HL-60/S4 treated with retinoic acid at 250 ng/mL for 4 days and 3 days (cell line): Measurements from ENCODE around the gene GPRC6A.
"Not testable (repeated sequence)": the region's sequence is repeated elsewhere in the genome, so short reads cannot be mapped to it uniquely, and the experiment has no call there.

ENCODE experiments used
- in situ Hi-C: fragments of 300-500 bp; cut with MboI; formaldehyde crosslinking; loops from 2 replicates; pipeline ENCODE4 v1.7.0; 2022; ENCODE audit warnings: low sequenced_read_pairs

GPRC6A gene, protein sequence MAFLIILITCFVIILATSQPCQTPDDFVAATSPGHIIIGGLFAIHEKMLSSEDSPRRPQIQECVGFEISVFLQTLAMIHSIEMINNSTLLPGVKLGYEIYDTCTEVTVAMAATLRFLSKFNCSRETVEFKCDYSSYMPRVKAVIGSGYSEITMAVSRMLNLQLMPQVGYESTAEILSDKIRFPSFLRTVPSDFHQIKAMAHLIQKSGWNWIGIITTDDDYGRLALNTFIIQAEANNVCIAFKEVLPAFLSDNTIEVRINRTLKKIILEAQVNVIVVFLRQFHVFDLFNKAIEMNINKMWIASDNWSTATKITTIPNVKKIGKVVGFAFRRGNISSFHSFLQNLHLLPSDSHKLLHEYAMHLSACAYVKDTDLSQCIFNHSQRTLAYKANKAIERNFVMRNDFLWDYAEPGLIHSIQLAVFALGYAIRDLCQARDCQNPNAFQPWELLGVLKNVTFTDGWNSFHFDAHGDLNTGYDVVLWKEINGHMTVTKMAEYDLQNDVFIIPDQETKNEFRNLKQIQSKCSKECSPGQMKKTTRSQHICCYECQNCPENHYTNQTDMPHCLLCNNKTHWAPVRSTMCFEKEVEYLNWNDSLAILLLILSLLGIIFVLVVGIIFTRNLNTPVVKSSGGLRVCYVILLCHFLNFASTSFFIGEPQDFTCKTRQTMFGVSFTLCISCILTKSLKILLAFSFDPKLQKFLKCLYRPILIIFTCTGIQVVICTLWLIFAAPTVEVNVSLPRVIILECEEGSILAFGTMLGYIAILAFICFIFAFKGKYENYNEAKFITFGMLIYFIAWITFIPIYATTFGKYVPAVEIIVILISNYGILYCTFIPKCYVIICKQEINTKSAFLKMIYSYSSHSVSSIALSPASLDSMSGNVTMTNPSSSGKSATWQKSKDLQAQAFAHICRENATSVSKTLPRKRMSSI

DNA sequence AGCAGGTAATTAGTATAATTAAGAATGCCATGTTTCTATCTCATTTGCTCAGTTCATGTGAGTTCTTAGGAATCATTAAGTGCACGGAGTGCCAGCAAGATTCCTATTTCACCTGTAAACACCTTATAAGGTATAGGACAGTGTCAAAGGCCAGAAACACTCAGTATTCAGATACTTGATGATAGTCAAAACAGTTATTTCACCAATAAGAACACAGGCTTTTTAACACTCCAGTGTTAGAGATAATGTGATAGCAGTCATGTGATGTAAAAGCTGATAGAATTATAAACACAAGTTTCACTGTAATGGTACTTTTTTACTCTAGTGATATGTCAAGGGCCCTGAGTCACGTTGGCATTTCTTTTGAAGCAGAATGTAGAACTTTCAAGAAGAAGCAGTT is at the start of gene GPRC6A:
Gene GPRC6A (minus strand): TSS at position 101 of the 400 bp plus-strand sequence. CDS start 70 bp downstream, at position 31.
- in situ Hi-C loops, result no loop called here

DNA sequence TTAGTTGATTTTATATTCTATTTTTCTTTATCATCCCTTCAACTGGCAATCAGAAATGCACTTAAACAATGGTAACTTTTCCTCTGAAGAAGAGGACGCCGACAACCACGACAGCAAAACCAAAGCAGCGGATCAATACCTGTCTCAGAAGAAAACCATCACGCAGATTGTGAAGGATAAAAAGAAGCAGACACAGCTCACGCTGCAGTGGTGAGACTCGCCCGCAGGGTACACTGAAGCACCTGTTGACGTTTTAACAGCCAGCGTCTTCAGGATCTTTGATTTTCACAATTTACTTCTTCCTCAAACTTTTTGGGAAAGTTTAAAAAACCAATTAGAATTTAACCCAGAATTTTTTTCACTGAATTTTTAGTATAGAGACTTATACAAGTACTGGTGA is 48.9 kb upstream of the GPRC6A start:
- in situ Hi-C loops, result no loop called here

DNA sequence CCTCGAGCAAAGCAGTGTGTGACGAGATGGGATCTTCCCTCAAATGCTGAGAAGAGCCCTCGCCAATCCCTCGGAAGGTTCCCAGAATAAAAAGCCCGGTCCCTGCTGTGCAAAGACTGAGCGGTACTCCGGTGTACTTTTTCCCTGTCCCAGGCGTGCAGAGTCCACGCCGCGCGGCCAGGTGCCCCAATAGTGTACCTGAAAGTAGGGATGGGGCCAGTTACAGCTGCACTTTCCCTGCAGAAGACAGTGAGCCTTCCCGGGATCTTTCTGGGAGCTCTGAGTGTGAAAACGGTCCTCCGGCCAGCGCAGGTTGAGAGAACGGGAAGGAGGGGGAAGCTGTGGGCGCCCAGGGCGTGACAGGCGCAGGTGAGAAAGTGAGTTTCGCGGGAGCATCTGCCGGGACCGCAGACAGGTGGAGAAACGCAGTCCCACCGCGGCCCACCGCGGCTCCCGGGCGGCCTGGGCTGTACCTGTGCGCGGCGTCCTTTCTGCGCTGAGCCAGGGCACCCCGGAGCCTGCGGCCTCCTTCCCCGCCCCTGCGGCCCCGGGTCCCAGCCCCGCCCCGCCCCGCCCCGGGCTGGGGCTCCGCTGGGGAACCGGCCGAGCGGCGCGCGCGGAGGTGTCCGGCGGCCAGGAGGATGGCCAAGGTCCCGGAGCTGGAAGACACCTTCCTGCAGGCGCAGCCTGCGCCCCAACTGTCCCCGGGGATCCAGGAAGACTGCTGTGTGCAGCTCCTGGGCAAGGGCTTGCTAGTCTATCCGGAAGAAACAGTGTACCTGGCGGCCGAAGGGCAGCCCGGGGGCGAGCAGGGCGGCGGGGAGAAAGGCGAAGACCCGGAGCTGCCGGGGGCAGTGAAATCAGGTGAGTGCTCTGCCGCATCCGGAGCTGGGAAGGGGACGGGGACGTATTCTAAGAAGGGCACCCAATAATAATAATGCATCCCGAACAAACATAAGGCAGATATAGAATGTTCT is 48.0 kb upstream of the GPRC6A start, which contains the start of gene RFX6:
Gene RFX6 (plus strand): TSS at position 608 of the 977 bp plus-strand sequence. CDS start 34 bp downstream, at position 642.
- in situ Hi-C loops, result no loop called here

DNA sequence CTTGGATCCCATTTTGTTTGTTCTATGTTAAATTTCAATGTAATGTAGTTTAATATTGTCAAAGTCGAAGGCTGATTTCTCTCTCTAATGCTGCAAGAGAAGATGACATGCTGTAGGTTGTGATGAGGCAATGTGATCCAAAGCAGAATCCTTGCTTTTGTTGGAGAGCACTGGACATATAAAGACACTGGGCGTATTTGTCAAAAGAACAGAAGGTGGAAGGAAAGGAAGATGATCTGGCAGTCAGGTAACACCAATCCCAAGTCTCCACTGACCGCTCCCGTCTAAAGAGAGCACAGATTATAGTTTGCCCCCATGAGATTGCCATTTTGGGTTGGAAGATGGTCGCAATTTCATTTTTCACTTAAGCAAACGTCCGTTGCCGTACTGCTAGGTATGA is 47.2 kb upstream of the GPRC6A start:
- in situ Hi-C loops, result no loop called here

DNA sequence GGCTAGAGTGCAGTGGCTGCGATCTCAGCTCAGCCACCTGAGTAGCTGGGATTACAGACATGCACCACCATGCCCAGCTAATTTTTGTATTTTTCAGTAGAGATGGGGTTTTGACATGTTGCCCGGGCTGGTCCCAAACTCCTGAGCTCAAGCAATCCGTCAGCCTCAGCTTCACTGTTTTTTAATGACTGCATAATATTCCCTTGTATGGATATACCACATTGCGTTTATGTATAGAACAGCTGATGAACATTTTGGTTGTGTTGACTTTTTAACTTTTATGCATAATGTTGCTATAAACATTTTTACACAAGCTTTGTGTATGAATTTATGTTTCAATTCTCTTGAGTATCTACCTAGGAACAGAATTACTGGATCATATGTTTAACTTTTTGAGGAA is 43.9 kb upstream of the GPRC6A start:
- in situ Hi-C loops, result no loop called here

DNA sequence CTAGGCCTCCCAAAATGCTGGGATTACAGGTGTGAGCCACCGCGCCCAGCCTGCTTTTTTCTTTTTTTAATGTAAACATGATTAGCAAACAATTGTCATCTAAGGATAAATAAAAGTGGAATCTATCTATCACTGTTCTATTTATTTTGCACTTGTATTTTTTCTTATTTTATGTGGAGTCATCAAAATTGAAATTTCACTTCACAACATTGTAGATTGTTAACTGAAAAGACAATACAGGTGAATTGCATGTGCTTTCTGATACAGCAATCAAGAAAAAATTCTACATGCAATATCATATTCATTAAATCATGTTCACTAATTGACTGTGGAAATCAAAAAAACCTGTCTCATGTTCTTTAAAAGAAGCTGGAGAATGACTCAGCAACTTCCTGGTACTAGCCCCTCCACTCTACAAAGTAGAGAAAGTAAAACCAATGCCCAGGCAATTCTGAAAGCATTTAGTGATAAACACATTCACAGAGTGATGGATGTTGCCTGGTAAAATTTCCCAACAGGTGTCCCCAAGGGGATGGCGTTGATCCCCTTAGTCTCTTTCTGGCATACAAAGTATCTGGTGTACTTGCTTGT is 37.5 kb upstream of the GPRC6A start:
- in situ Hi-C loops, result no loop called here

DNA sequence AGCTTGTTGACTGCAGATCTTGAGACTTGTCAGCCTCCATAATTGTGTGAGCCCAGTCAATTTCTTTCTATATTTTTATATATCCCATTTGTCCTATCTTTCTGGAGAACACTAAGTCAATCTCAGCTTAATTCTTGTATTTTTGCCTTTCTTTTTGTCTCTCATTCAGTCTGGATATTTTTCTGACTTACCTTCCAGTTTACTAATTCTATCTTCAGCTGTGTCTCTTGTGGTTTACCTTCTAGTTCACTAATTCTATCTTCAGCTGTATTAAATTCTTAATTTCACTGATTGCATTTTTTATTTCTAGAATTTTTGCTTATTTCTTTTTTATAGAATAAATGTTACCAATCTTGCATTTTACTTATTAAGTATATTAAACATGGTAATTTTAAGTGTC is 30.4 kb upstream of the GPRC6A start:
- in situ Hi-C loops, result no loop called here

DNA sequence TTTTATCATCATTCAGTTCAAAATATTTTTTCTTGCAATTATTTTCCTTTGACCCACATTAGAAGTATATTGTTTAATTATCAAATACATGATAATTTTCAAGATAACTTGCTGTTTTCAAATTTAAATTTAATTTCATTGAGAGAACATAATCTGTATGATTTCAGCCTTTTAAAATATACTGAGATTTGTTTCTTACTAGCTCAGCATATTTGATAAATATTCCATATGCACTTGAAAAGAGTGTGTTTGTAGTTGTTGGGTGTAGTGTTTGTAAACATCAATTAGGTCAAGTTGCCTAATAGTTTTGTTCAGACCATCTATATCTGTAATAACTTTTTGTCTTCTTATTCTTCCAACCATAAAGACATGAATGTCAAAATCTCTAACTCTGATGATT is 29.2 kb upstream of the GPRC6A start:
- in situ Hi-C loops, result no loop called here

DNA sequence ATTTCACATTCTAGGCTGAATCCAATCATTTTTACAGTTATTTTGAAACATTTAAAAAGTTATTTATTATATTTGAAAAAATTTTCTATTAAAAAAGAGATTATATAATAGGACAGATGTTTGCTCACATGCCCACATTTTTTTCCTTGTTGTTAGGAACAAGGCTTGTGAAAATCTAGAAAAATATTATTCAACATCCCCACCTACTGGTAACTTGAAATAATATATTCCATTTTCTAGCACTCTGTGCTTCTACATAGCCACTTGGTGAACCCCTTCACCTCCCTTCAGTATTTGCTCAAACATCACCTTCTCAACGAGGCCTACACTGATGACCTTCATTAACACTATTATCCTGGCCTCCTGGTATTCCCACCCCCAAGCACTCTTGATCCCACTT is 18.3 kb upstream of the GPRC6A start:
- in situ Hi-C loops, result no loop called here

DNA sequence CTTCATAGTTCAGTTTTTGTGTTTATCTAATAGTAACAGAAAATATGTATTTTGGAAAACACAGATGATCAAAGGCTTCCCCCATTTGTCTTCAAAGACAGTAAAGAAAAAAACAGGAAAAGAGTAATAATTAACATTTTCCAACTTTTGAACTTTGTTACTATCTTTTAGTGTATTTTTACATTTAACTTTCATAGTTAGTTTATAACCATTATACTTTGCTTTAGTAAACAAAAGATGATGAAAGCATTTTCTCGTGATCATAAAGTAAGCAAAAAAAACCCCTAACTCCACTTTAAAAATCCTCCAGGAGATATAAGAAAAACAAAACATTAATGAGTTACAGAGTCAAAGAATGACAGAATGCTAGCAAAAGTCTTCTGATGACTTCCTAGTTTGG is 13.6 kb upstream of the GPRC6A start:
- in situ Hi-C loops, result no loop called here

DNA sequence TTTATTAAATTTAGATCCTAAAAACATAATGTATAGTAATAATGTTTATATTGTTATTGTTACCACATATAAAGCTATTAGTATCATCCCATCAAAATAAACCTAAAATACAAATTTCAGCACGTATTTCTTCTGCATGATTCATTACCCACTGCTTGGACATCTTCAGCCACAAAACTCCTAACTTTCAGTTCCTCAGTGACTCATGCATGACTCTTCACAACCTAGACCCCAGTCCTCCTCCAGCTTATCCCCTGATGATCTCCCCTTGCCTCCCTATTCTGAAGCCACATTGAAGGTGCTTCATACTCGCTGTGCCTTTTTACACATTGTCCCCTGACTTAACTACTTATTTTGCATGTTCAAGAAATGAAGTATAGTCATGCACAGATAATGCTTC is 11.2 kb upstream of the GPRC6A start:
- in situ Hi-C loops, result no loop called here

DNA sequence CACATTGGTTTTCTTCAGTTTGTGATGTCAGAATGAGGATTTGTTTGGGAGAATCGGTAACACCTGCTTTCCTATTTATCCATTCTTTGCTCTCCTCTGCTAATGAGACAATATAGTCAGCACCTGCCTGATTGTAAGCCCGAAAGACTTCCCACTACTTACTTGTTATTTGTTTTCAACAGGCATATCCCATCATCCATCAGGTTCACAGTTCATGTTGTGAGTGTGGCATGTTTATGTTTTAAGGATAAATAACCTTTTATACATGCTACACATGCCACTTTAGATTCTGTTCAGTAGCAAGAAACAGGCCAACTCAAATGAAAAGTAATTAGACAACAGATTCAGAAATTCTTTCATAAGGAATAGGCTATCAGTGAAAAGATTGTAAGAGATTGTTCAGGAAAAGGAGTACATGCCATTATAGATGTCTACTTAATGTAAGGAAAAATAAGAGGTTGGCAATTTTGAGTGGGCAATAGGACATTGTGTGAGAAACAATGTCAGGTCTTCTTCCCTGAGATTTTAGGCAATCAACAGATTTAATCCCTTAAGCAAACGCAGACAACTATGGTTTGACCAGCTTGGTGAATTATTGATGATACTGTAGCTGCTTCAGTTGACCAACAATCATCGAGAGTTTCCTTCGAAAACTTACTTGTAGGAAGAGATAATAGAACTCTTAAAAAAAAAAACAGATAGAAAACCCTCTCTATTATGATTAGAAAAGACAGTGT is 7.9 kb upstream of the GPRC6A start:
- in situ Hi-C loops, result no loop called here

DNA sequence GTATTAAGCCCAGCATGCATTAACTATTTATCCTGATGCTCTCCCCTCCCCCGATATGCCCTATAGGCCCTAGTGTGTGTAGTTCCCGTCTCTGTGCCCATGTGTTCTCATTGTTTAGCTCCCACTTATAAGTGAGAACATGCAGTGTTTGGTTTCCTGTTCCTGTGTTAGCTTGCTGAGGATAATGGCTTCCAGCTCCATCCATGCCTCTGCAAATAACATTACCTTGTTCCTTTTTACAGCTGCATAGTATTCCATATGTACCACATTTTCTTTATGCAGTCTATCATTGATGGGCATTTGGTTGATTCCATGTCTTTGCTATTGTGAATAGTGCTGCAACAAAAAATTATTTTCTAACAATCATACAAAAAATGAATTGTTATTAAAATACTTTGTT is 5.6 kb upstream of the GPRC6A start:
- in situ Hi-C loops, result not testable (repeated sequence)

DNA sequence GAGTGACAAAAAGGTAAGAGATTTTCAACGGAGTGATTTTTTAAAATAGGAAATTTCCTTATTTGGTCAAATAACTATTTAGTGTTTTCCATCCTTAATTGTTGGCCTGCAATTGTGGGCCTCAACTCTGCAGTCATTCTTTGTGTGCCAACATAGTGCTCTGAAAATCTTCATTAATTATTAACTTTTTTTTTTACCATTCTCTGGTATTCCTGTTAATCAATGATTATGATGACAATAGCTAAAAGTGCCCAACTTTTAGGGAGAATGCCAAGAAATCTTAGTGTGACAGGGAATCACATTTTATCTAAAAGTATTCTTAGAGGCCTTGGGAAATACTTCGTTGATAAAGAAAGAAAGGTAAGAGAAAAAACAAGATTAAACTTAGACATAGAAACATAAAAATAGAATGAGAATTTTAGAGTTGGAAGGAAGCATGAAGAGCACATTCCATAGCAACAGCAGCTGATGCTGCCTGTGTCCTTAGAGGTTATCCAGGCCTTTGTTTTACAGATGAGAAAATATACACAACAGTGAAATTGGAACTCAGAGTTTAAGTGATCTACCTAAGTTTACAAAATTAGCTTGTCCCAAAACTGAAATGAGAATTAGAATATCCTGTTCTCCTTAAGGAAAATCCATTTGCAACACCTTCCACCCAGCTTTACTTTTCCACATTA is 1.2 kb downstream of the GPRC6A start:
- in situ Hi-C loops, result no loop called here

DNA sequence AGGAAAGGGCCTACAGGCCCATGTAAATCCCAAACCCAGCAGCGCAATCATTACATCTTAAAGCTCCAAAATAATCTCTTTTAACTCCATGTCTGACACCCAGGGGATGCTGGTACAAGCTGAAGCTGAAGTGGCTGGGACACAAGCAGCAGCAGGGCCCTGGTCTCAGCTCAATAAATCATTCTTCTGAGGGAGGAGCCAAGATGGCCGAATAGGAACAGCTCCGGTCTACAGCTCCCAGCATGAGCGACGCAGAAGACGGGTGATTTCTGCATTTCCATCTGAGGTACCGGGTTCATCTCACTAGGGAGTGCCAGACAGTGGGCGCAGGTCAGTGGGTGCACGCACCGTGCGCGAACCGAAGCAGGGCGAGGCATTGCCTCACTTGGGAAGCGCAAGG is 12.5 kb downstream of the GPRC6A start:
- in situ Hi-C loops, result not testable (repeated sequence)

DNA sequence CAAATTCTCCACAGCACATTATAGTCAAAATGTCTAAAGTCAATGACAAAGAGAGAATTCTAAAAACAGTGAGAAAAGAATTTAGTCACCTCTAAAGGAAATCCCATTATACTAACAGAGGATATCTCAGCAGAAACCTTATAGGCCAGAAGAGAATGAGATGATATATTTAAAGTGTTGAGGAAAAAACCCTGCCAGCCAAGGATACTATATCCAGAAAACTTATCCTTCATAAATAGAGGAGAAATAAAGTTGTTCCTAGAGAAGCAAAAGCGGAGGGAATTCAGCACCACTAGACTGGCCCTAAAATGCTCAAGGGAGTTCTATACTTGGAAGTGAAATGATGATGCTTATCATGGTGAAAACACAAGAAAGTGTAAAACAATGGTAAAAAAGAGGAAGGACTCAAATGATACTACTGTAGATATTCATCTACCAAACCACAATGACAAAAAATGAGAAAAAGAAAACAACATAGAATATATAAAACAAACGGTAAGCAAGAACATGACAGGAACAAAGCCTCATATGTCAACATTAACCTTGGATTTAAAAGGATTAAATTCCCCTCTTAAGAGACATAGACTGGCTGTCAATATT is 16.7 kb downstream of the GPRC6A start:
- in situ Hi-C loops, result no loop called here

DNA sequence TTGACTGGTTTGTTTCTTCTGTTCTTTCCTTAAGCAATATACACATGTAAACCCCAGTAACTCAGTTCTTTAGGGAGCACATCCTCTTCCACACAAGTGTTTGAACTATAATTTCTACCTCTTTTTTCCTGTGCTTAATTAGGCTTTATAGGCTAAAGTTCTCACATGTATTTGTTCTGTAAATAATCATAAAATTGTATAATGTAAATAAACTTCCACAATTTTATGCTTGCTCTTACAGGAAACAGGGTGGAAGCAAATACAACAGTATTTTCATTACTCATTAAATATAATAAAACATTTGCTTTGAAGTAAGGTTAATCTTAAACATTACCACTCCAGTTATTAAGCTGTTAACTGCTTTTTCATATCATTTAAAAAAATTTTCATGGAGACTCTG is 26.9 kb downstream of the GPRC6A start:
- in situ Hi-C loops, result no loop called here

DNA sequence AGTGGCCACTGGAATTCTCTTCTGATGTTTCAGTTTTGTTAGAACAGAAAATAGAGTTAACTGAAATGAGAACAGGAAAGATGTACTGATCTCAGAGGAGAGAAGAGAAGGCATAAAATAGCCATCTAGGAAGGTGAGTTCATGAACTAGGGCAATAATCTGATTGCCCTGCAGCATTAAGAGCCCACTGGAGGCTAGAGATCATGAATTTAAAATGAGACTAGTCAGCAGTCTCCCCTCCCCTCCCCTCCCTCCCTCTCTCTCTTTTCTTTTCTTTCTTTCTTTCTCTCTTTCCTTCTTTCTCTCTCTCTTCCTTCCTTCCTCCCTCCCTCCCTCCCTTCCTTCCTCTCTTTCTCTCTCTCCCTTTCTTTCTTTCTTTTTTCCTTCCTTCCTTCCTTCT is 28.9 kb downstream of the GPRC6A start:
- in situ Hi-C loops, result no loop called here

DNA sequence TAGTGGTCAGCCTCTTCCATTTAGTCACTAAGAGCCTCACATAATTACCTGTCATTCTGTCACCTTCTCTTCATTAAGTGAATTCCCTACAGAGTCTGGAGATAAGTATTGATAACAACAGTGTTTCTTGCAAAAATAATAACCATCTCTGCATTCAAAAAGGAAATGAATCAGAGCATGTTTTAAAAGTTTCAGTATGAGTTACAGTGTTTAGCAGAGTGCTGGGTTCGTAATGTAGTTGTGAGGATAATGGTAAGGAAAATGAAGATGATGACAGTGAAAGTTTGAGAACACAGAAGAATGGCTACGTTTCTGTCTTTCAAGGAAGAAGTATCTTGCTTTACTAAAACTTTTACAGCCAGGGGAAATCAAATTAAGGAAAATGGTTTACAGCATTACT is 31.3 kb downstream of the GPRC6A start:
- in situ Hi-C loops, result no loop called here
